ENCODE results near the gene KHDRBS2.
"Not testable (repeated sequence)": the region's sequence is repeated elsewhere in the genome, so short reads cannot be mapped to it uniquely, and the experiment has no call there.

KHDRBS2 gene

GRCh38 chr6:61867635-61868034 lies 418.4 kb downstream of the KHDRBS2 start:
- DNase-seq (ENCODE audit: low read depth), result no peak

GRCh38 chr6:61857541-61857940 lies 428.5 kb downstream of the KHDRBS2 start:
- no peak for DNase-seq (ENCODE audit: low read depth)

GRCh38 chr6:61841958-61842357 lies 444.1 kb downstream of the KHDRBS2 start:
- DNase-seq (ENCODE audit: low read depth), result no peak

GRCh38 chr6:61835237-61835636 lies 450.8 kb downstream of the KHDRBS2 start:
- no peak for DNase-seq (ENCODE audit: low read depth)

GRCh38 chr6:61833176-61833755 lies 452.8 kb downstream of the KHDRBS2 start:
- no peak for DNase-seq (ENCODE audit: low read depth)

GRCh38 chr6:61817716-61818115 lies 468.3 kb downstream of the KHDRBS2 start:
- no peak for DNase-seq (ENCODE audit: low read depth)

GRCh38 chr6:61810047-61810446 lies 476.0 kb downstream of the KHDRBS2 start:
- no peak for DNase-seq (ENCODE audit: low read depth)

GRCh38 chr6:61809004-61809595 lies 476.9 kb downstream of the KHDRBS2 start:
- no peak for DNase-seq (ENCODE audit: low read depth)

- DNase-seq (ENCODE audit: low read depth), result no peak
These were observed 498.0 kb downstream of the KHDRBS2 start for GRCh38 chr6:61787998-61788397.

GRCh38 chr6:61769446-61769845 lies 516.6 kb downstream of the KHDRBS2 start:
- DNase-seq (ENCODE audit: low read depth), result not testable (repeated sequence)

- no peak for DNase-seq (ENCODE audit: low read depth)
These were observed 530.3 kb downstream of the KHDRBS2 start for GRCh38 chr6:61755739-61756138.

GRCh38 chr6:61751986-61752385 lies 534.0 kb downstream of the KHDRBS2 start:
- no peak for DNase-seq (ENCODE audit: low read depth)

GRCh38 chr6:61745994-61746393 lies 540.0 kb downstream of the KHDRBS2 start:
- no peak for DNase-seq (ENCODE audit: low read depth)

GRCh38 chr6:61711849-61712248 lies 574.2 kb downstream of the KHDRBS2 start:
- no peak for DNase-seq (ENCODE audit: low read depth)

GRCh38 chr6:61688165-61688564 lies 597.9 kb downstream of the KHDRBS2 start:
- no peak for DNase-seq (ENCODE audit: low read depth)

GRCh38 chr6:61682562-61682961 lies 603.5 kb downstream of the KHDRBS2 start:
- no peak for DNase-seq (ENCODE audit: low read depth)

- DNase-seq (ENCODE audit: low read depth), result no peak
These were observed 606.4 kb downstream of the KHDRBS2 start for GRCh38 chr6:61679625-61680024.

GRCh38 chr6:61675734-61676133 lies 610.3 kb downstream of the KHDRBS2 start:
- DNase-seq (ENCODE audit: low read depth), result no peak

GRCh38 chr6:61649845-61650244 lies 636.2 kb downstream of the KHDRBS2 start:
- no peak for DNase-seq (ENCODE audit: low read depth)

GRCh38 chr6:61640463-61640862 lies 645.6 kb downstream of the KHDRBS2 start:
- DNase-seq (ENCODE audit: low read depth), result no peak

Data from stimulated activated CD8-positive, alpha-beta memory T cell treated with anti-CD3 and anti-CD28 coated beads, Interleukin-12 subunit alpha, Interleukin-12 subunit beta, amount 100 ng/mL, for 1 hour (primary cell).